ENCODE measurements around the gene CMC1. TPM values are rescaled to one million over a fixed set of nuclear protein-coding genes. Genes with fewer than 3 reads are reported as not detected.
"Not testable (repeated sequence)": the region's sequence is repeated elsewhere in the genome, so short reads cannot be mapped to it uniquely, and the experiment has no call there.

Gene CMC1
- total RNA-seq, 1 experiment from 2014 or later: 18.8 TPM

DNA sequence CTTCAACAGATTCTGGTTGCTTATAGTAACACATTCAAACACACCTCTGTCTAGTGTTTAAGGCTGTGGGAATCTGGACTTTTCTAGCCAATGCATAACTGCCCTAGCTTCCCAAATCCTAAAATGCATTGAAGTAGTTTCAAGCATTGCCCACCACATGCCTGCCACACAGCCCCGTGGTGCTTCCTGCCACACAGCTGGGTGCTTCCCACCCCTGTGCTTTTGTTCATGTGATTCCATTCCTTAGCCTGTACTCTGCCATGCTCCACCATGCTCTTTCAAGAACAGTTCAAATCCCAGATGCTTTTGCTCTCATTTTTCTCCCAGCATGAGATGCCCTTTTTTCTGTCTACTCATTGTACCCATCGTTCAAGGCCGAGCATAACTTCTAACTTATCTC lies 2.3 kb upstream of the CMC1 start:
- in situ Hi-C loops (cut with HindIII; ENCODE audit: low pct_unique_long_range_greater_than_20kb, low sequenced_read_pairs): no loop called here
- DNase-seq (ENCODE audit: low read depth, low spot score): no peak

DNA sequence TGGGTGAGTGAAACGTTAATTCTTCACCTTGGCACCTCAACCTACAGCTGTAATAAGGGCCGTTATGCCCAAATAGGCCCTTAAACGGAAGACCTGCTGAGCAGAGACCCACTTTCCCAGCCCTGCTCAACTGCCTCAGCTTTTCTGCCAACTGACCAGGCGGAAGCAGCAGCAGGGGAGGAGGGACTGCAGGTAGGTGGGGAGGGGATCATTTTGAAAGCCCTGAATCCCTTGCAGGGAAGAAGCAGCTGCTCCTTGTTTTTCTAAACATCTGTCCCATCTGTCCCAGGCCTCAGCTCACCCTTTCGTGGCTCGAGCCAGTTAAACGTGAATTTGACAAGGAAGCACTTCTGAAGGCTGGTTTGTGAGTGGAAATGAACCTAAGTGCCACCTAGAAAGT lies 978 bp upstream of the CMC1 start:
- in situ Hi-C loops (cut with HindIII; ENCODE audit: low pct_unique_long_range_greater_than_20kb, low sequenced_read_pairs): no loop called here
- DNase-seq (ENCODE audit: low read depth, low spot score): no peak

DNA sequence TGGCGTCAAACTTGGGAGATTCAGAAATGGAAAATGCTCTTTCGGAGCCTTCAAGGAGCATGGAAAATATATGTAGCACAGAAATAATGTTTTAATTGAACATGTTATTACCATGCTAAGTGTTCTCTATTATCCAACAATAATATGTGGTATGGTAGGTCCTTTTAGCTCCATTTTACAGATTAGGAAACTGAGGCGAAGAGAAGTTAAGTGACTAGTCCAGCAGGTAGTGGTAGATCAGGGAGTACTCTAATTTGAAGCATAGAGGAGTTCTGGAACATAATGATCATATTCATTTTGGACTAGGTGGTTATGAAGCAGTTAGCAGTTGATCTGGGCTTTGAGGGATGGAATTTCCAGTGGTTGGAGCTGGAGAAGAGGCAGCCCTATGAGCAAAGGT lies 1.1 kb downstream of the CMC1 start:
- in situ Hi-C loops (cut with HindIII; ENCODE audit: low pct_unique_long_range_greater_than_20kb, low sequenced_read_pairs): no loop called here
- DNase-seq (ENCODE audit: low read depth, low spot score): no peak

DNA sequence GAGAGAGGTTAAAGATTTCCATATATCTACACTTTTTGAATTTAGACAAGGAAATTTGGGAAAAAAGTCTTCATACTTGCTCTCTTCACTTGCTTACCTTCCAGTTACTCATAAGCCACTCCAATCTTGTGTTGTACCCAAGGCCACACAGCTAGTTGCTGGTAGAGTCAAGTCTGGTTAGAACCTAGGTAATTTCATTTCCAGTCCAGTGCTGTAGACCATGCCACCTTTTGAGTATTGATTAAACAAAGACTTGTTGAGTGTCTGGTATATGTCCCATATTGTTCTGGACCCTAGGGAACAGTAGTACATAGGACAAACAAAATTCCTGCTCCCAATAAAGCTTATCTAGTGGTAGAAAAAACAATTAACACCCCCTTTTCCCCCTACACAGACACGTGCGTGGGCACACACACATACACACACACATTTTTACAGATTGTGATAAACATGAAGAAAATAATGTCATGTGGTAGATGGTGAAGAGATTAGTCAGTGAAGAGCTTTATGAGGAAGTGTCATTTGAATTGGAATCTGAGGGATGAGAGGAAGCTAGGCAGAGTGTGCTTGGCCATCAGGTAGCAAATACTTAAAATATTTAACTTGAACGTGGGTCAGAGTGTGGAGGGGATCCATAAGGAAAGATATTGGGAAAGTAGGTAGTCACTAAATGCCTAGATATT lies 2.1 kb downstream of the CMC1 start:
- DNase-seq (ENCODE audit: low read depth, low spot score): no peak
- in situ Hi-C loops (cut with HindIII; ENCODE audit: low pct_unique_long_range_greater_than_20kb, low sequenced_read_pairs): no loop called here

GRCh38 chr3:28244491-28244890 lies 3.1 kb downstream of the CMC1 start:
- in situ Hi-C loops (cut with HindIII; ENCODE audit: low pct_unique_long_range_greater_than_20kb, low sequenced_read_pairs): no loop called here

DNA sequence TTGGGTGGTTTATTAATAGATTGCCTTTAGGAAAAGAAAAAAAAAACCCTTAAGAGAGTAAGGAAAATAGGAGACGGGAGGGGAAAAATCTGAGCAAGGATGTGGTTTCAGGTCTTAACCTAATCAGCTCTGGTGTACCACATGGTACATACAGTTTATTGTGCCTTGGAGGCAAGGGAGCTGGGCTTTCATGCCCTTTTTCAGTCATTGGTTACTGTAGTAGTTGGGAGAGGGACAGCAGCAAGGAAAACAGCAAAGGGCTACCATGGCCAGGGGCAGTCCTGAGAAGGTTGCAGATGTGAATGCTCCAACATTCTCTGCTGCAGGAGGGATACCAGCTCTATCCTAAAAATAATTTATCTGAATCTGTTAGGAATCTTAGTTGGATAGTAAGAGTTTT lies 5.9 kb downstream of the CMC1 start:
- DNase-seq (ENCODE audit: low read depth, low spot score): no peak
- in situ Hi-C loops (cut with HindIII; ENCODE audit: low pct_unique_long_range_greater_than_20kb, low sequenced_read_pairs): no loop called here

More at GRCh38 chr3:28244491-28244890, 3.1 kb downstream of the CMC1 start:
- no peak for DNase-seq (ENCODE audit: low read depth, low spot score)

DNA sequence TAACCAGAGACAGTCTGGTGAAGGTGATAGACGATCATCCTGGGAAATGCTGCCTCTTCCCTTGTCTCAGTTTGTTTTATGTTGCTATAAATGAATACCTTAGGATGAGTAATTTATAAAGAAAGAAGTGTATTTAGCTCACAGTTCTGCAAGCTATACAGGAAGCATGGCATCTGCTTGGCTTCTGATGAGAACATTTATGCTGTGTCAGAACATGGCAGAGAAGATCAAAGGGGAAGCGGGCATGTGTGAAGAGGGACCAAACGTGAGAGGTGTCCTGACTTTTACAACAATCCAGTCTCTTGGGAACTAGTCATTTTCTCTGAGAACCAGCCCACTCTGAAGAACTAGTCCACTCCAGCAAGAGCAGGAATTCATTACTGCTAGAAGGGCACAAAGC lies 9.6 kb downstream of the CMC1 start:
- no peak for DNase-seq (ENCODE audit: low read depth, low spot score)
- in situ Hi-C loops (cut with HindIII; ENCODE audit: low pct_unique_long_range_greater_than_20kb, low sequenced_read_pairs): no loop called here

DNA sequence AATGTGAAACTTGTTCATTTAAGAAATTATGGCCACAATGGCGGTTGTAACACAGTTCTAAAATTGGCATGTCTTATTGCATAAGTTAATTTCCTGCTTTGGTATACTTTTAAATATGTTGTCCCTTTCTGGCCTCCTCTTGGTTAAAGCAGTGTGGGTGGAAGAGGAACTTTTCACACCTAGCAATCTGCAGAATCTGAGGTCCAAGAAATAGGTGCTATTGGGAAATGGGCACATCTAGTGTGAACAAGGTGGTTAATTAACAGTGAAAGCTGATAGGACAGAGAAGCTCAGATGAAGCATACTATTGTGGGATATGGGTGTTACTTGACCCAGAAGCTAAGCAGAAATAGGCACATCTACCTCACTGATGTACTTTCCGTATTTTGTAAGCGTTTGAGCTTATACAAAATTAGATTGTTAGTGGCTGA lies 10.6 kb downstream of the CMC1 start:
- DNase-seq (ENCODE audit: low read depth, low spot score): no peak
- in situ Hi-C loops (cut with HindIII; ENCODE audit: low pct_unique_long_range_greater_than_20kb, low sequenced_read_pairs): no loop called here

DNA sequence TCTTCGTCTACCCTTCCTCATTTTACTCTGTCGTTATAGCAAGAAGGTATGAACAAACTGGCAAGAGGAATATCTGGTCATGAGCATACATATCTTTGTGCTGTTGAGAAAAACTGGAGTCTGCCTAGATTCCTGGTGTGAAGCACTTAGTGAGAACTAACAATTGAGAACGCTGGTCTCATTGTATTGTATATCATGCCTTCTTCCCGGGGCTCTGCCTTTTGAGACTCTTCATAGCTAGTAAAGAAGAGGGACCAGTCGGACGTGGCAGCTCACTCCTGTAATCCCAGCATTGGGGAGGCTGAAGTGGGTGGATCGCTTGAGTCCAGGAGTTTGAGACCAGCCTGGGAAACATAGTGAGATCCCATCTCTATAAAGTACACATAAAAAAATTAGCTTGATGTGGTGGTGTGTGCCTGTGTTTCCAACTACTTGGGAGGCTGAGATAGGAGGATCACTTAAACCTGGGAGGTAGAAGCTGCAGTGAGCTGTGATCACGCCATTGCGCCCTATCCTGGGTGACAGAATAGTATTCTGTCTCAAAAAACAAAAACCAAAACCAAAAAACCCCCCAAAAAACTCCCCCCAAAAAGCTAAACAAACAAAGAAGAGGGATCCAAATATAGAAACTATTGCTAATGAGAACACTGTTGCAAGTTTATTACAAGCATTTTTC lies 11.8 kb downstream of the CMC1 start:
- DNase-seq (ENCODE audit: low read depth, low spot score): no peak

GRCh38 chr3:28262001-28262400 lies 20.6 kb downstream of the CMC1 start:
- no peak for DNase-seq (ENCODE audit: low read depth, low spot score)
- in situ Hi-C loops (cut with HindIII; ENCODE audit: low pct_unique_long_range_greater_than_20kb, low sequenced_read_pairs): no loop called here

More for the DNA sequence above, 11.8 kb downstream of the CMC1 start:
- in situ Hi-C loops (cut with HindIII; ENCODE audit: low pct_unique_long_range_greater_than_20kb, low sequenced_read_pairs): no loop called here

- in situ Hi-C loops (cut with HindIII; ENCODE audit: low pct_unique_long_range_greater_than_20kb, low sequenced_read_pairs): no loop called here
- DNase-seq (ENCODE audit: low read depth, low spot score): no peak
Observed at GRCh38 chr3:28265641-28266040, 24.2 kb downstream of the CMC1 start.

GRCh38 chr3:28267984-28268849 lies 26.8 kb downstream of the CMC1 start:
- in situ Hi-C loops (cut with HindIII; ENCODE audit: low pct_unique_long_range_greater_than_20kb, low sequenced_read_pairs): no loop called here
- peak; percentile 2 for DNase-seq (ENCODE audit: low read depth, low spot score)

DNA sequence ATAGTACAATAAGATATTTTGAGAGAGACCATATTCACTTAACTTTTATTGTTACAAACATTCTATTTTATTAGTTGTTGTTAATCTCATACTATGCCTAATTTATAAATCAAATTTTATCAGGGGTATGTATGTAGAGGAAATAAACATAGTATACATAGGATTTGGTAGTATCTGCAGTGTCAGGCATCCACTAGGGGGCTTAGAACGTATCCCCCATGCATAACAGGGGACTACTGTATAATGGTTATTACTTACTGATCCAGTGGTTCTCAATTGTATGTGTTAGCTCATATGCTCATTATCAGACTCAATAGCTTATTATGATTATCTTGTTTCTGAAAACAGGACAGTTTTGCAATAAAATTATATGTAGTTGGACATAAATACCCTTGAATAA lies 27.6 kb downstream of the CMC1 start:
- DNase-seq (ENCODE audit: low read depth, low spot score): peak; percentile 39
- in situ Hi-C loops (cut with HindIII; ENCODE audit: low pct_unique_long_range_greater_than_20kb, low sequenced_read_pairs): no loop called here

GRCh38 chr3:28269884-28270283 lies 28.5 kb downstream of the CMC1 start:
- DNase-seq (ENCODE audit: low read depth, low spot score); in situ Hi-C loops (cut with HindIII; ENCODE audit: low pct_unique_long_range_greater_than_20kb, low sequenced_read_pairs): not testable (repeated sequence)

GRCh38 chr3:28273837-28274236 lies 32.4 kb downstream of the CMC1 start:
- no peak for DNase-seq (ENCODE audit: low read depth, low spot score)

DNA sequence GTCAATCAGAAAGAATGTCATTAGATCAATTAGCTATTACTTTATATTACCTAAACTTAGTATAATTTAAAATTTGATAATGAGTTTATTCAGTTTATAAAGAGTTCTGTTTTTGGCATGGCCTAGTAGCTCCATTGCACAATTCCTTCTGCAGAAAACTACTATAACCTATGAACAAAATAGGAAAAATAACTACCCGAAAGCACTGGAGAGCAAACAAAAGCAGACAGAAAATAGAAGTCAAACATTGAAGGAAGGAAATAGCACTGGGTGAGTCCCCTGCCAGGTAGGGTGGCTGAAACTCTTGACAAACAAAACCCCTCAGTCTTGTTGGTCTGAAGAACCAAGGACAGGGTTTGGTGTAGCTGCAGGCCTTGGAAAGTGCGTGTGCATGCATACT lies 37.5 kb downstream of the CMC1 start:
- DNase-seq (ENCODE audit: low read depth, low spot score): no peak
- in situ Hi-C loops (cut with HindIII; ENCODE audit: low pct_unique_long_range_greater_than_20kb, low sequenced_read_pairs): no loop called here

More at GRCh38 chr3:28273837-28274236, 32.4 kb downstream of the CMC1 start:
- in situ Hi-C loops (cut with HindIII; ENCODE audit: low pct_unique_long_range_greater_than_20kb, low sequenced_read_pairs): no loop called here

DNA sequence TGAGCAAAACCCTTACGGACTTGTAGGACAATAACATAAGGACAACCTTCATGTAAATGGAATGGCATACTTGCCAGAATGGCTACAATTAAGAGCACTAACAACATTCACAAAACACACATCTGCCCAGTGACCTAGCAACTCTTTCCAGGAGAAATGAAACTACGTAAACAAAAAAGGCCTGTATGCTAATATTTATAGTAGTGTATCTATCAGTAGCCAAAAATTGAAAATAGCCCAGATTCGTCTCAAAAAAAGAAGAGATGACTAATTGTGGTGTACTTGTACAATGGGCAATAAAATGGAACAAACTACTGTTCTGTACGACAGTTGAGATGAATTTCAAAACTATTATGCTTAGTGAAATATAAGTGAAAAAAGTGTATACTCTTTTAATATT lies 38.4 kb downstream of the CMC1 start:
- in situ Hi-C loops (cut with HindIII; ENCODE audit: low pct_unique_long_range_greater_than_20kb, low sequenced_read_pairs): no loop called here

DNA sequence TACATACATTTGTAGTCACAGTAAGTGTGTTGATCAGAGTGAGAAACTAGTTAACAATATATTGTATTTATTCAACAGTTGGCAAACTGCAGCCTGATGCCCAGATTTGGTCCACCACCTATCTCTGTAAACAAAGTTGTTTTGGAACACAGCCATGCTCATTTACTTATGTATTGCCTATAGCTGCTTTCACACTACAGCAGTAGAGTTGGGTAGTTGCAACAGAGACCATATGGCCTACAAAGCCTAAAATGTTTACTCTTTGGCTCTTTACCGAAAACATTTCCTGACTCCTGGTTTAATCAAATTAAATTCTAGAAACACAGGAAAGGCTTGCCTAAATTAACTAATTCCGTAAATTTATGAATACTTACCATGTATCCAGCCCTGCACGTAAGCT lies 39.4 kb downstream of the CMC1 start:
- in situ Hi-C loops (cut with HindIII; ENCODE audit: low pct_unique_long_range_greater_than_20kb, low sequenced_read_pairs): no loop called here
- no peak for DNase-seq (ENCODE audit: low read depth, low spot score)

More for the DNA sequence above, 38.4 kb downstream of the CMC1 start:
- no peak for DNase-seq (ENCODE audit: low read depth, low spot score)
